SH-SY5Y (cell line): ENCODE results near the gene DUSP6.

Experiments used
- GATA2 ChIP-seq: IDR thresholded peaks from 2 replicates; pipeline ENCODE4 v1.6.1; 2011; ENCODE audit warnings: mild to moderate bottlenecking, low read depth, low read length
- GATA3 ChIP-seq: IDR thresholded peaks from 2 replicates; pipeline ENCODE4 v1.6.1; 2011; ENCODE audit warnings: low read depth, mild to moderate bottlenecking, low read length, moderate library complexity

DNA sequence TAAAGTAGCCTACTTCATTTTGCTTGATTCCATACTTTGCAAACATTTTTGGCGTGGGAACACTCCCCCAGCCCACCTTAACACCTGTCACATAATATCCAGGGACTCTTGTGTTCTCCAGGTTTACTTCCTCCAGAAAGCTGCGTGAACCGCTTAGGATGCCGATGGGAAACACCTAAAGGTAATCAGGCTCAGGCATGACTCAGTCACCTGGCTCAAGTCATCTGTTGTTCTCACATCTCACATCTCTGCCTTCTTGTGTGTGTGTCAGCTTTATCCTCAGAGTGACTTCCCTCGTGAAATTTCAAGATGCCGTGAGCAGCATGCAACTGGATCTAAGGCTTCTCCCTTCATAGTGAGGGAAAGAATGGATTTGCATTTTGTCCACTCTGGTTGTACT lies 48.1 kb upstream of the DUSP6 start:
- TF ChIP-seq GATA2 (no peak), GATA3 (no peak)
